ENCODE results near the gene PIK3R3. TPM values are rescaled to one million over a fixed set of nuclear protein-coding genes. Genes with fewer than 3 reads are reported as not detected.
"Not testable (repeated sequence)": the region's sequence is repeated elsewhere in the genome, so short reads cannot be mapped to it uniquely, and the experiment has no call there.

PIK3R3 gene
- total and polyA plus RNA-seq, 2 experiments from 2014 or later, result 8.4 to 16.8 TPM

DNA sequence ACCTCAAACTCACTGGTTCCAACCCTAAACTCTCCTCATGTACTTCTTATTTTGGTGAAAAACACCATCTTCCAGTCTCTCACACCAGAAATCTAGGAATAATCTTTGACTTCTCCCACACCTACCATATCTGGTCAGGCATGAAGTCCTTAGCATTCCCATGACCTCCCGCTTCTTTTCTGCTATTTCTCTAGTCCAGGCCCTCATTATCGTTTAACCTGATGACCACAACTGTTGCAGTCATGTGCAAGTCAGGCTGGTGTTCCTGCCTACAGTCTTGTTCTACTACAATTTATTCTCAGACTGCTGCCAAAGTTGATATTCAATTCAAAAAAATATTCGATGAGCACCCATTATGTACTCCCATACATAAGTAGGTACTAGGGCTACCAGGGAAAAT, 71.3 kb downstream of the PIK3R3 start:
- H3K9me3 ChIP-seq (ENCODE audit: low read depth), result no peaks in the 10 kb centered on the region

GRCh38 chr1:46058936-46059335, 73.5 kb downstream of the PIK3R3 start:
- no peaks in the 10 kb centered on the region for H3K4me1 ChIP-seq (ENCODE audit: insufficient read depth)
- H4K20me1 ChIP-seq (ENCODE audit: insufficient read depth, poor library complexity, severe bottlenecking), result no peaks in the 10 kb centered on the region
- DNase-seq (ENCODE audit: low spot score), result no peak
- 96% methylated on average over 5 of the region's 5 CpGs for WGBS (ENCODE audit: low lambda C conversion rate, missing lambda C conversion rate)
- H3K79me2 ChIP-seq, result no peaks in the 10 kb centered on the region
- peak overlapping the region; percentile 27 for H3K27ac ChIP-seq
- no peaks in the 10 kb centered on the region for H3K9me3 ChIP-seq (ENCODE audit: low read depth)
- H3K4me3 ChIP-seq, result no peak overlapping the region
- no peaks in the 10 kb centered on the region for H3K27me3 ChIP-seq
- H3K9me2 ChIP-seq (replicated peaks; ENCODE audit: insufficient read depth), result no peaks in the 10 kb centered on the region
- no peak for TF ChIP-seq EZH2 (IDR thresholded peaks at IDR 0.05; ENCODE audit: borderline replicate concordance)
- no peak overlapping the region for H3K4me2 ChIP-seq
- H2AFZ ChIP-seq, result no peak overlapping the region
- peaks cover 4% of the 10 kb centered on the region for H3K36me3 ChIP-seq (replicated peaks; ENCODE audit: insufficient read depth, low read depth)

More for the DNA sequence above, 71.3 kb downstream of the PIK3R3 start:
- no peak overlapping the region for H3K27ac ChIP-seq
- H3K79me2 ChIP-seq, result no peaks in the 10 kb centered on the region
- peaks cover 4% of the 10 kb centered on the region for H3K36me3 ChIP-seq (replicated peaks; ENCODE audit: insufficient read depth, low read depth)
- H3K9me2 ChIP-seq (replicated peaks; ENCODE audit: insufficient read depth), result no peaks in the 10 kb centered on the region
- no peak overlapping the region for H3K4me3 ChIP-seq
- no peaks in the 10 kb centered on the region for H3K4me1 ChIP-seq (ENCODE audit: insufficient read depth)
- H2AFZ ChIP-seq, result no peak overlapping the region
- no peak for DNase-seq (ENCODE audit: low spot score)
- no peak overlapping the region for H3K4me2 ChIP-seq
- TF ChIP-seq, protein P1, sequence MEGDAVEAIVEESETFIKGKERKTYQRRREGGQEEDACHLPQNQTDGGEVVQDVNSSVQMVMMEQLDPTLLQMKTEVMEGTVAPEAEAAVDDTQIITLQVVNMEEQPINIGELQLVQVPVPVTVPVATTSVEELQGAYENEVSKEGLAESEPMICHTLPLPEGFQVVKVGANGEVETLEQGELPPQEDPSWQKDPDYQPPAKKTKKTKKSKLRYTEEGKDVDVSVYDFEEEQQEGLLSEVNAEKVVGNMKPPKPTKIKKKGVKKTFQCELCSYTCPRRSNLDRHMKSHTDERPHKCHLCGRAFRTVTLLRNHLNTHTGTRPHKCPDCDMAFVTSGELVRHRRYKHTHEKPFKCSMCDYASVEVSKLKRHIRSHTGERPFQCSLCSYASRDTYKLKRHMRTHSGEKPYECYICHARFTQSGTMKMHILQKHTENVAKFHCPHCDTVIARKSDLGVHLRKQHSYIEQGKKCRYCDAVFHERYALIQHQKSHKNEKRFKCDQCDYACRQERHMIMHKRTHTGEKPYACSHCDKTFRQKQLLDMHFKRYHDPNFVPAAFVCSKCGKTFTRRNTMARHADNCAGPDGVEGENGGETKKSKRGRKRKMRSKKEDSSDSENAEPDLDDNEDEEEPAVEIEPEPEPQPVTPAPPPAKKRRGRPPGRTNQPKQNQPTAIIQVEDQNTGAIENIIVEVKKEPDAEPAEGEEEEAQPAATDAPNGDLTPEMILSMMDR (IDR thresholded peaks at IDR 0.05; ENCODE audit: poor library complexity), result no peak
- no peak for TF ChIP-seq EZH2phosphoT487 (IDR thresholded peaks at IDR 0.05; ENCODE audit: low read depth, severe bottlenecking, unreplicated experiment)
- TF ChIP-seq EZH2 (IDR thresholded peaks at IDR 0.05; ENCODE audit: borderline replicate concordance), result no peak
- WGBS (ENCODE audit: low lambda C conversion rate, missing lambda C conversion rate), result 74% methylated on average over 3 of the region's 3 CpGs
- H3K27me3 ChIP-seq, result no peaks in the 10 kb centered on the region
- no peaks in the 10 kb centered on the region for H4K20me1 ChIP-seq (ENCODE audit: insufficient read depth, poor library complexity, severe bottlenecking)

- Histone ChIP-seq H3K36me3 (replicated peaks; ENCODE audit: insufficient read depth, low read depth) (peaks cover 4% of the 10 kb centered on the region), H3K4me1 (ENCODE audit: insufficient read depth) (no peaks in the 10 kb centered on the region), H3K9me3 (ENCODE audit: low read depth) (no peaks in the 10 kb centered on the region), H2AFZ (no peak overlapping the region), H3K27me3 (no peaks in the 10 kb centered on the region), H3K79me2 (no peaks in the 10 kb centered on the region), H3K27ac (no peak overlapping the region), H3K4me2 (no peak overlapping the region), H3K9me2 (replicated peaks; ENCODE audit: insufficient read depth) (no peaks in the 10 kb centered on the region), H3K4me3 (no peak overlapping the region), H4K20me1 (ENCODE audit: insufficient read depth, poor library complexity, severe bottlenecking) (no peaks in the 10 kb centered on the region)
- TF ChIP-seq, protein P1 (IDR thresholded peaks at IDR 0.05; ENCODE audit: poor library complexity), result no peak
- TF ChIP-seq EZH2 (IDR thresholded peaks at IDR 0.05; ENCODE audit: borderline replicate concordance) (no peak), EZH2phosphoT487 (IDR thresholded peaks at IDR 0.05; ENCODE audit: low read depth, severe bottlenecking, unreplicated experiment) (no peak)
- WGBS (ENCODE audit: low lambda C conversion rate, missing lambda C conversion rate), result 90% methylated on average over 3 of the region's 3 CpGs
- no peak for DNase-seq (ENCODE audit: low spot score)
Observed at GRCh38 chr1:46057781-46058180, 74.6 kb downstream of the PIK3R3 start.

GRCh38 chr1:46057215-46057614, 75.2 kb downstream of the PIK3R3 start:
- not testable (repeated sequence) for DNase-seq (ENCODE audit: low spot score); H3K4me1 ChIP-seq (ENCODE audit: insufficient read depth); H3K79me2 ChIP-seq; H3K27ac ChIP-seq; H2AFZ ChIP-seq; H3K27me3 ChIP-seq; H3K4me2 ChIP-seq; H3K9me2 ChIP-seq (replicated peaks; ENCODE audit: insufficient read depth); H3K36me3 ChIP-seq (replicated peaks; ENCODE audit: insufficient read depth, low read depth); H3K9me3 ChIP-seq (ENCODE audit: low read depth); H3K4me3 ChIP-seq; H4K20me1 ChIP-seq (ENCODE audit: insufficient read depth, poor library complexity, severe bottlenecking)
- 89% methylated on average over 4 of the region's 4 CpGs for WGBS (ENCODE audit: low lambda C conversion rate, missing lambda C conversion rate)

All from hepatocyte (in vitro differentiated cells).